Transverse colon (tissue), 3 donors: ENCODE measurements around the gene FBXO4.

Source experiments
- POLR2A ChIP-seq: fragments of 450-650 bp; IDR thresholded peaks from one replicate; pipeline ENCODE4 v1.6.1; 2016; ENCODE audit warnings: antibody characterized with exemption, mild to moderate bottlenecking, moderate library complexity
- TF ChIP-seq, protein P1 (sequence below), 5 experiments: fragments of 200-600 bp in 3 of 5; fragments of 450-650 bp in 2 of 5; sonication (generic) in 3 of 5; IDR thresholded peaks; 1 replicate in 2 of 5; 2 replicates in 3 of 5; pipeline ENCODE4 v1.5.1; 2016 to 2017; ENCODE audit warnings: antibody characterized with exemption in 5 of 5, inconsistent platforms in 3 of 5, mild to moderate bottlenecking in 2 of 5, moderate library complexity in 1 of 5

DNA sequence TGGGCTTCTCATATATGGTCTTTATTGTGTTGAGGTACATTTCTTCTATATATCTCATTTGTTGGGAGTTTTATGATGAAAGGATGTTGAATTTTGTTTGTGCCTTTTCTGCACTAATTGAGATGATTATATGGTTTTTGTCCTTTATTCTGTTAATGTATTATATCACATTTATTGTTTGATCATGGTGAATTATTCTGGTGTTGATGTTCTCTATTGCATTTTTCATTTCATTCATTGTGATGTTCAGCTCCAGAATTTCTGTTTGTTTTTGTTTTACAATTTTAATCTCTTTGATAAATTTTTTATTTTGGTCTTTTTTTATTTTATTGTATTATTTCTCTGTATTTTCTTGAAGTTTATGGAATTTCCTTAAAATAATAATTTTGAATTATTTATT, 35.4 kb downstream of the FBXO4 start:
- TF ChIP-seq POLR2A = no peak
- TF ChIP-seq, protein P1, sequence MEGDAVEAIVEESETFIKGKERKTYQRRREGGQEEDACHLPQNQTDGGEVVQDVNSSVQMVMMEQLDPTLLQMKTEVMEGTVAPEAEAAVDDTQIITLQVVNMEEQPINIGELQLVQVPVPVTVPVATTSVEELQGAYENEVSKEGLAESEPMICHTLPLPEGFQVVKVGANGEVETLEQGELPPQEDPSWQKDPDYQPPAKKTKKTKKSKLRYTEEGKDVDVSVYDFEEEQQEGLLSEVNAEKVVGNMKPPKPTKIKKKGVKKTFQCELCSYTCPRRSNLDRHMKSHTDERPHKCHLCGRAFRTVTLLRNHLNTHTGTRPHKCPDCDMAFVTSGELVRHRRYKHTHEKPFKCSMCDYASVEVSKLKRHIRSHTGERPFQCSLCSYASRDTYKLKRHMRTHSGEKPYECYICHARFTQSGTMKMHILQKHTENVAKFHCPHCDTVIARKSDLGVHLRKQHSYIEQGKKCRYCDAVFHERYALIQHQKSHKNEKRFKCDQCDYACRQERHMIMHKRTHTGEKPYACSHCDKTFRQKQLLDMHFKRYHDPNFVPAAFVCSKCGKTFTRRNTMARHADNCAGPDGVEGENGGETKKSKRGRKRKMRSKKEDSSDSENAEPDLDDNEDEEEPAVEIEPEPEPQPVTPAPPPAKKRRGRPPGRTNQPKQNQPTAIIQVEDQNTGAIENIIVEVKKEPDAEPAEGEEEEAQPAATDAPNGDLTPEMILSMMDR (IDR thresholded peaks at IDR 0.05) = no peak
